HEK293 (cell line): ENCODE data around the gene CSNK1G2.

Source experiments
- ATF2 ChIP-seq: fragments of 450-650 bp; formaldehyde crosslinking; IDR thresholded peaks from 2 replicates; pipeline ENCODE4 v1.5.1; 2016; ENCODE audit warnings: missing biosample characterization, missing genetic modification characterization, low read depth
- GLI2 ChIP-seq: fragments of 450-650 bp; formaldehyde crosslinking; IDR thresholded peaks from 2 replicates; pipeline ENCODE4; 2017; ENCODE audit warnings: missing biosample characterization, missing genetic modification characterization, low read depth, borderline replicate concordance
- KLF16 ChIP-seq: fragments of 450-650 bp; formaldehyde crosslinking; IDR thresholded peaks from 2 replicates; pipeline ENCODE4 v1.5.1; 2017; ENCODE audit warnings: missing biosample characterization, missing genetic modification characterization
- PRDM10 ChIP-seq: fragments of 450-650 bp; formaldehyde crosslinking; IDR thresholded peaks from 2 replicates; pipeline ENCODE4 v1.5.1; 2016; ENCODE audit warnings: missing biosample characterization, missing genetic modification characterization
- PRDM6 ChIP-seq: fragments of 450-650 bp; formaldehyde crosslinking; IDR thresholded peaks from 2 replicates; pipeline ENCODE4 v1.5.1; 2017; ENCODE audit warnings: missing biosample characterization, missing genetic modification characterization
- TCF7L2 ChIP-seq: IDR thresholded peaks from 2 replicates; pipeline ENCODE4 v1.6.1; 2011; ENCODE audit warnings: low read depth, mild to moderate bottlenecking, inconsistent platforms, low read length, moderate library complexity, borderline replicate concordance
- ZNF114 ChIP-seq: fragments of 450-650 bp; formaldehyde crosslinking; IDR thresholded peaks from 2 replicates; pipeline ENCODE4 v1.5.0; 2017; ENCODE audit warnings: missing biosample characterization, missing genetic modification characterization
- ZNF155 ChIP-seq: fragments of 450-650 bp; formaldehyde crosslinking; IDR thresholded peaks from 2 replicates; pipeline ENCODE4 v1.5.1; 2016; ENCODE audit warnings: missing biosample characterization, missing genetic modification characterization
- ZNF174 ChIP-seq: fragments of 450-650 bp; formaldehyde crosslinking; IDR thresholded peaks from 2 replicates; pipeline ENCODE4 v1.5.0; 2017; ENCODE audit warnings: missing biosample characterization, mild to moderate bottlenecking, missing genetic modification characterization
- ZNF202 ChIP-seq: fragments of 450-650 bp; formaldehyde crosslinking; IDR thresholded peaks from 2 replicates; pipeline ENCODE4 v1.5.1; 2016; ENCODE audit warnings: missing biosample characterization, missing genetic modification characterization, borderline replicate concordance
- ZNF221 ChIP-seq: fragments of 450-650 bp; formaldehyde crosslinking; IDR thresholded peaks from 2 replicates; pipeline ENCODE4 v1.5.1; 2017; ENCODE audit warnings: missing biosample characterization, missing genetic modification characterization, borderline replicate concordance
- ZNF302 ChIP-seq: fragments of 450-650 bp; formaldehyde crosslinking; IDR thresholded peaks from 2 replicates; pipeline ENCODE4 v1.5.1; 2016; ENCODE audit warnings: missing biosample characterization, missing genetic modification characterization, low read depth
- ZNF350 ChIP-seq: fragments of 450-650 bp; formaldehyde crosslinking; IDR thresholded peaks from 2 replicates; pipeline ENCODE4 v1.5.0; 2017; ENCODE audit warnings: missing biosample characterization, mild to moderate bottlenecking, missing genetic modification characterization
- ZNF354C ChIP-seq: fragments of 450-650 bp; formaldehyde crosslinking; IDR thresholded peaks from 2 replicates; pipeline ENCODE4 v1.5.1; 2016; ENCODE audit warnings: missing biosample characterization, missing genetic modification characterization, low read depth, borderline replicate concordance
- ZNF416 ChIP-seq: fragments of 450-650 bp; formaldehyde crosslinking; IDR thresholded peaks from 2 replicates; pipeline ENCODE4 v1.5.1; 2016; ENCODE audit warnings: missing biosample characterization, missing genetic modification characterization
- ZNF549 ChIP-seq: fragments of 450-650 bp; IDR thresholded peaks from 2 replicates; pipeline ENCODE4 v1.5.1; 2018; ENCODE audit warnings: missing biosample characterization, missing genetic modification characterization, mild to moderate bottlenecking, inconsistent platforms, moderate library complexity
- ZNF561 ChIP-seq: fragments of 450-650 bp; IDR thresholded peaks from 2 replicates; pipeline ENCODE4 v1.5.1; 2018; ENCODE audit warnings: missing biosample characterization, missing genetic modification characterization, borderline replicate concordance
- ZNF596 ChIP-seq: fragments of 450-650 bp; IDR thresholded peaks from 2 replicates; pipeline ENCODE4 v1.5.0; 2018; ENCODE audit warnings: missing biosample characterization, mild to moderate bottlenecking, missing genetic modification characterization, moderate library complexity
- ZNF658 ChIP-seq: fragments of 450-650 bp; formaldehyde crosslinking; IDR thresholded peaks from 2 replicates; pipeline ENCODE4; 2016; ENCODE audit warnings: missing biosample characterization, missing genetic modification characterization
- ZNF776 ChIP-seq: fragments of 450-650 bp; formaldehyde crosslinking; IDR thresholded peaks from 2 replicates; pipeline ENCODE4 v1.5.0; 2017; ENCODE audit warnings: missing biosample characterization, missing genetic modification characterization, borderline replicate concordance
- ZSCAN18 ChIP-seq: fragments of 450-650 bp; formaldehyde crosslinking; IDR thresholded peaks from 2 replicates; pipeline ENCODE4 v1.5.1; 2016; ENCODE audit warnings: missing biosample characterization, missing genetic modification characterization
- TF ChIP-seq, protein P1 (sequence below): fragments of 450-650 bp; formaldehyde crosslinking; IDR thresholded peaks from 2 replicates; pipeline ENCODE4 v1.5.1; 2017; ENCODE audit warnings: missing biosample characterization, mild to moderate bottlenecking, missing genetic modification characterization, moderate library complexity
- TF ChIP-seq, protein P2 (sequence below): fragments of 450-650 bp; formaldehyde crosslinking; IDR thresholded peaks from 2 replicates; pipeline ENCODE4 v1.5.1; 2016; ENCODE audit warnings: missing biosample characterization, missing genetic modification characterization
- TF ChIP-seq, protein P3 (sequence below): fragments of 450-650 bp; formaldehyde crosslinking; IDR thresholded peaks from 2 replicates; pipeline ENCODE4 v1.5.1; 2016; ENCODE audit warnings: missing biosample characterization, missing genetic modification characterization

Gene CSNK1G2

DNA sequence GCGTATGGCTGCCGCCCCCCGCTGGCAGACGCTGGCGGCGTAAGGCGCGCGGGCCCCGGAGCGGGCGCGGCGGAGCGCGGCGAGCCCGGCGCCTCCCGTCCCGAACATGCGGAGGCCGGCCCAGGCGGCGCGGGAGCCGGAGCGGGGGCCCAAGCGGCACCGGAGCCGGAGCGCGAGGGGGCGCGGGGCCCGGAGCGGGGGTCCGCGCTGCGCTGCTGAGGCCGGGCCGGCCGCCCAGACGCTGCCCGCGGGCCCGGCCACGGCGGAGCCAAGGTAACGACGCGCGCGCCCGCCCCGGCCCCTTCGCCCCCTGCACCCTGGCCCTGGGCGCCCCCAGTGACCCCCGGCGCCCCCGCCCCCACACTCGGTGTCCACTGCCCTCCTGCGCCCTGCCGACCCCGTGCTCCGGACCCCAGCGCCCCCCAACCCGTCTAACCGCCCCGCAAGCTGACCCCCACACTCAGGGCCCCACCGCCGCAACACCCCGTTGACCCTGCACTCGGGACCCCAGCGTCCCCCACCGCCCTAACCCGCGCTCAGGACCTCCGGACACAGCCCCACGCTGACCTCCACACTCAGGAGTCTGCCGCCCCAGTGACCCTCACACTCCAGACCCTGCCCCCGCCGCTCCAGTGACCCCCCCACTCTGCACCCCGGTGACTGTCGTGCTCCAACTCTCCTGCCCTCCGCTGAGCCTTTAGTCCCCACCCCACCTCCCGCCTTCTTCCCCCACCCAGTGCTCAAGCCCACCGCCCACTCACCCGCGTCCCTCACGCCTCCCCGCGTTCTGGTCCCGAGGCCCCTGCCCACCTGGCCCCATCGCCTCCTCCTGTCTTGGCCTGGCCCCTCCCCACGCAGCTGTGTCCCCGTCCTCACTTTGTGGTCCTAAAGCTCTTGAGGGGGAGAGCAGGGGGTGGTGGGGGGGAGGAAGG lies at the start of gene CSNK1G2 (continued):
- TF ChIP-seq ATF2 (tag by site-specific recombination): no peak
- TF ChIP-seq ZNF221 (tag by site-specific recombination): no peak
- TF ChIP-seq ZNF658 (tag by site-specific recombination): no peak
- TF ChIP-seq PRDM6: no peak
- no peak for TF ChIP-seq ZNF596 (tag by site-specific recombination)
- TF ChIP-seq GLI2 (tag by site-specific recombination): no peak
- no peak for TF ChIP-seq ZNF354C
- TF ChIP-seq KLF16: no peak
- no peak for TF ChIP-seq TCF7L2
- no peak for TF ChIP-seq ZSCAN18 (tag by site-specific recombination)
- no peak for TF ChIP-seq ZNF114 (tag by site-specific recombination)
- peak; percentile 86 for TF ChIP-seq PRDM10 (tag by site-specific recombination)
- TF ChIP-seq, protein P1, sequence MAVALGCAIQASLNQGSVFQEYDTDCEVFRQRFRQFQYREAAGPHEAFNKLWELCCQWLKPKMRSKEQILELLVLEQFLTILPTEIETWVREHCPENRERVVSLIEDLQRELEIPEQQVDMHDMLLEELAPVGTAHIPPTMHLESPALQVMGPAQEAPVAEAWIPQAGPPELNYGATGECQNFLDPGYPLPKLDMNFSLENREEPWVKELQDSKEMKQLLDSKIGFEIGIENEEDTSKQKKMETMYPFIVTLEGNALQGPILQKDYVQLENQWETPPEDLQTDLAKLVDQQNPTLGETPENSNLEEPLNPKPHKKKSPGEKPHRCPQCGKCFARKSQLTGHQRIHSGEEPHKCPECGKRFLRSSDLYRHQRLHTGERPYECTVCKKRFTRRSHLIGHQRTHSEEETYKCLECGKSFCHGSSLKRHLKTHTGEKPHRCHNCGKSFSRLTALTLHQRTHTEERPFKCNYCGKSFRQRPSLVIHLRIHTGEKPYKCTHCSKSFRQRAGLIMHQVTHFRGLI (tag by site-specific recombination): no peak
- TF ChIP-seq ZNF561 (tag by site-specific recombination): no peak
- TF ChIP-seq ZNF302 (tag by site-specific recombination): no peak
- no peak for TF ChIP-seq ZNF416 (tag by site-specific recombination)
- no peak for TF ChIP-seq ZNF350 (tag by site-specific recombination)
- TF ChIP-seq, protein P2, sequence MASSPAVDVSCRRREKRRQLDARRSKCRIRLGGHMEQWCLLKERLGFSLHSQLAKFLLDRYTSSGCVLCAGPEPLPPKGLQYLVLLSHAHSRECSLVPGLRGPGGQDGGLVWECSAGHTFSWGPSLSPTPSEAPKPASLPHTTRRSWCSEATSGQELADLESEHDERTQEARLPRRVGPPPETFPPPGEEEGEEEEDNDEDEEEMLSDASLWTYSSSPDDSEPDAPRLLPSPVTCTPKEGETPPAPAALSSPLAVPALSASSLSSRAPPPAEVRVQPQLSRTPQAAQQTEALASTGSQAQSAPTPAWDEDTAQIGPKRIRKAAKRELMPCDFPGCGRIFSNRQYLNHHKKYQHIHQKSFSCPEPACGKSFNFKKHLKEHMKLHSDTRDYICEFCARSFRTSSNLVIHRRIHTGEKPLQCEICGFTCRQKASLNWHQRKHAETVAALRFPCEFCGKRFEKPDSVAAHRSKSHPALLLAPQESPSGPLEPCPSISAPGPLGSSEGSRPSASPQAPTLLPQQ (tag by site-specific recombination): no peak
- no peak for TF ChIP-seq ZNF549
- no peak for TF ChIP-seq ZNF202 (tag by site-specific recombination)
- TF ChIP-seq, protein P3, sequence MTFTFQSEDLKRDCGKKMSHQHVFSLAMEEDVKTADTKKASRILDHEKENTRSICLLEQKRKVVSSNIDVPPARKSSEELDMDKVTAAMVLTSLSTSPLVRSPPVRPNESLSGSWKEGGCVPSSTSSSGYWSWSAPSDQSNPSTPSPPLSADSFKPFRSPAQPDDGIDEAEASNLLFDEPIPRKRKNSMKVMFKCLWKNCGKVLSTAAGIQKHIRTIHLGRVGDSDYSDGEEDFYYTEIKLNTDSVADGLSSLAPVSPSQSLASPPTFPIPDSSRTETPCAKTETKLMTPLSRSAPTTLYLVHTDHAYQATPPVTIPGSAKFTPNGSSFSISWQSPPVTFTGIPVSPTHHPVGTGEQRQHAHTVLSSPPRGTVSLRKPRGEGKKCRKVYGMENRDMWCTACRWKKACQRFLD (tag by site-specific recombination): 0 out of 2 replicates have a peak, but pooled peaks have one; percentile 24
- TF ChIP-seq ZNF155: no peak
- TF ChIP-seq ZNF174 (tag by site-specific recombination): no peak
- no peak for TF ChIP-seq ZNF776 (tag by site-specific recombination)
